Keratinocyte (primary cell): ENCODE data around the gene DOCK1. TPM values are rescaled to one million over a fixed set of nuclear protein-coding genes. Genes with fewer than 3 reads are reported as not detected.

Source experiments
- DNase-seq: peaks from one replicate; pipeline ENCODE4 v3.0.0-alpha.2; 2011; ENCODE audit warnings: low read depth, missing footprints, low spot score
- FAIRE-seq: peaks from 2 replicates; lab custom pipeline; 2011; peaks lifted over from hg19 to GRCh38; lab: Jason Lieb, UNC
- H2AFZ ChIP-seq: 2 replicates; pipeline ENCODE4 v1.6.0; 2012; ENCODE audit warnings: low read length, control low read depth, inconsistent platforms; ENCODE audit not compliant: control insufficient read depth
- H3K27ac ChIP-seq: 2 replicates; pipeline ENCODE4 v1.5.1; 2011; ENCODE audit warnings: low read length; ENCODE audit not compliant: control insufficient read depth, insufficient read depth
- H3K27me3 ChIP-seq: 3 replicates; pipeline ENCODE4 v1.6.0; 2011; ENCODE audit warnings: low read length; ENCODE audit not compliant: control insufficient read depth, insufficient read depth; ENCODE audit errors: extremely low read depth
- H3K36me3 ChIP-seq, 2 experiments: 2 replicates in 1 of 2; 3 replicates in 1 of 2; pipeline ENCODE4 v1.5.1; 2011; ENCODE audit warnings: low read length in 2 of 2, mild to moderate bottlenecking in 1 of 2; ENCODE audit not compliant: control insufficient read depth in 2 of 2, insufficient read depth in 2 of 2; ENCODE audit errors: extremely low read depth in 1 of 2
- H3K4me1 ChIP-seq: 3 replicates; pipeline ENCODE4 v1.5.1; 2011; ENCODE audit warnings: low read length; ENCODE audit not compliant: control insufficient read depth, insufficient read depth; ENCODE audit errors: extremely low read depth
- H3K4me2 ChIP-seq: 3 replicates; pipeline ENCODE4 v1.6.0; 2011; ENCODE audit warnings: low read depth, low read length; ENCODE audit not compliant: control insufficient read depth, insufficient read depth; ENCODE audit errors: extremely low read depth
- H3K4me3 ChIP-seq, 3 experiments: fragments of 200-600 bp in 1 of 3; sonication (generic) in 1 of 3; 2 replicates in 2 of 3; 3 replicates in 1 of 3; pipeline ENCODE4 v1.5.1; 2011 to 2016; ENCODE audit warnings: low read length in 3 of 3, mild to moderate bottlenecking in 3 of 3, control low read depth in 2 of 3, inconsistent platforms in 1 of 3, low read depth in 1 of 3, mixed read lengths in 1 of 3, mixed run types in 1 of 3, moderate library complexity in 1 of 3; ENCODE audit not compliant: control insufficient read depth in 2 of 3, insufficient read depth in 2 of 3; ENCODE audit errors: extremely low read depth in 1 of 3
- H3K79me2 ChIP-seq: 2 replicates; pipeline ENCODE4 v1.6.0; 2012; ENCODE audit warnings: low read length; ENCODE audit not compliant: control insufficient read depth, insufficient read depth
- H3K9ac ChIP-seq: 3 replicates; pipeline ENCODE4 v1.6.0; 2011; ENCODE audit warnings: low read length; ENCODE audit not compliant: control insufficient read depth, insufficient read depth; ENCODE audit errors: extremely low read depth
- H3K9me1 ChIP-seq: 3 replicates; pipeline ENCODE4 v1.6.0; 2011; ENCODE audit warnings: low read length; ENCODE audit not compliant: control insufficient read depth, insufficient read depth; ENCODE audit errors: extremely low read depth
- H3K9me3 ChIP-seq: 2 replicates; pipeline ENCODE4 v1.5.1; 2012; ENCODE audit warnings: low read depth, low read length; ENCODE audit not compliant: control insufficient read depth
- H4K20me1 ChIP-seq: 3 replicates; pipeline ENCODE4 v1.6.0; 2011; ENCODE audit warnings: low read length; ENCODE audit not compliant: control insufficient read depth, insufficient read depth; ENCODE audit errors: extremely low read depth
- CTCF ChIP-seq, 3 experiments: IDR thresholded peaks in 1 of 3; conservative IDR thresholded peaks in 1 of 3; optimal IDR thresholded peaks in 1 of 3; 2 replicates in 2 of 3; 3 replicates in 1 of 3; pipeline versions ENCODE3 to v1.5.1; 2011; ENCODE audit warnings: low read length in 3 of 3, mild to moderate bottlenecking in 3 of 3, moderate library complexity in 2 of 3, control low read depth in 1 of 3, inconsistent platforms in 1 of 3; ENCODE audit not compliant: insufficient read depth in 2 of 3; ENCODE audit errors: extremely low read depth in 1 of 3
- EZH2 ChIP-seq: IDR thresholded peaks from one replicate; pipeline ENCODE4 v1.6.1; 2012; ENCODE audit warnings: inconsistent platforms, mild to moderate bottlenecking, low read length, moderate library complexity
- dilution Hi-C: fragments of 300-500 bp; cut with MboI; formaldehyde crosslinking; loops from one replicate; pipeline ENCODE4 v1.7.0; 2020; ENCODE audit warnings: low sequenced_read_pairs; ENCODE audit not compliant: extremely low pct_ligation_motif_present
- polyA plus RNA-seq, 5 experiments: library from polyadenylated mRNA; depleted of rRNA in 3 of 5; stranded (reverse) in 3 of 5; stranded (forward) in 1 of 5; unstranded in 1 of 5; fragments of >200 nt; gene quantifications; 1 replicate in 1 of 5; 2 replicates in 3 of 5; 3 replicates in 1 of 5; pipeline versions ENCODE4 v1.2.1 to v1.2.3, GENCODE V29; 2011 to 2012; ENCODE audit warnings: missing spikeins in 2 of 5, low read depth in 1 of 5, low replicate concordance in 1 of 5

The DOCK1 gene
- polyA plus RNA-seq, 1 donor (not counting 4 experiments of a cell fraction or from before 2014, with no cell fraction given): 15.7 TPM

GRCh38 chr10:127420138-127420684 lies 515.0 kb downstream of the DOCK1 start:
- dilution Hi-C loops: no loop called here

GRCh38 chr10:127423218-127423915 lies 518.1 kb downstream of the DOCK1 start:
- H3K27ac ChIP-seq: no peak overlapping the region
- peaks cover 13 to 18% of the 10 kb centered on the region in 2 experiments for H3K36me3 ChIP-seq
- no peak overlapping the region for H2AFZ ChIP-seq
- H3K27me3 ChIP-seq: no peaks in the 10 kb centered on the region
- H3K9ac ChIP-seq: no peak overlapping the region
- H3K4me1 ChIP-seq: no peaks in the 10 kb centered on the region
- DNase-seq (no peak), FAIRE-seq (no peak)
- H4K20me1 ChIP-seq: no peaks in the 10 kb centered on the region
- H3K9me1 ChIP-seq: no peaks in the 10 kb centered on the region
- TF ChIP-seq CTCF (optimal IDR thresholded peaks at IDR 0.05 in 1 of 3, IDR thresholded peaks at IDR 0.05 in 1 of 3, conservative IDR thresholded peaks at IDR 0.05 in 1 of 3; ENCODE audit: extremely low read depth in 1 of 3, insufficient read depth in 2 of 3, low read length in 3 of 3) (no peak), EZH2 (no peak)
- no peaks in the 10 kb centered on the region for H3K79me2 ChIP-seq
- dilution Hi-C loops: no loop called here
- H3K9me3 ChIP-seq: no peaks in the 10 kb centered on the region
- H3K4me2 ChIP-seq: no peak overlapping the region
- no peak overlapping the region for H3K4me3 ChIP-seq

More at GRCh38 chr10:127420138-127420684, 515.0 kb downstream of the DOCK1 start:
- Histone ChIP-seq H3K4me1 (no peaks in the 10 kb centered on the region), H3K79me2 (no peaks in the 10 kb centered on the region), H3K4me3 (no peak overlapping the region), H3K27me3 (no peaks in the 10 kb centered on the region), H3K9me1 (no peaks in the 10 kb centered on the region), H2AFZ (no peak overlapping the region), H3K36me3 (peaks cover 4 to 12% of the 10 kb centered on the region in 2 experiments), H4K20me1 (no peaks in the 10 kb centered on the region), H3K4me2 (no peak overlapping the region), H3K9ac (no peak overlapping the region), H3K9me3 (no peaks in the 10 kb centered on the region), H3K27ac (no peak overlapping the region)
- DNase-seq: no peak
- TF ChIP-seq CTCF (optimal IDR thresholded peaks at IDR 0.05 in 1 of 3, IDR thresholded peaks at IDR 0.05 in 1 of 3, conservative IDR thresholded peaks at IDR 0.05 in 1 of 3; ENCODE audit: extremely low read depth in 1 of 3, insufficient read depth in 2 of 3, low read length in 3 of 3) (no peak), EZH2 (no peak)
- no peak for FAIRE-seq
